ENCODE results near the gene SPTLC1.

SPTLC1 gene

DNA sequence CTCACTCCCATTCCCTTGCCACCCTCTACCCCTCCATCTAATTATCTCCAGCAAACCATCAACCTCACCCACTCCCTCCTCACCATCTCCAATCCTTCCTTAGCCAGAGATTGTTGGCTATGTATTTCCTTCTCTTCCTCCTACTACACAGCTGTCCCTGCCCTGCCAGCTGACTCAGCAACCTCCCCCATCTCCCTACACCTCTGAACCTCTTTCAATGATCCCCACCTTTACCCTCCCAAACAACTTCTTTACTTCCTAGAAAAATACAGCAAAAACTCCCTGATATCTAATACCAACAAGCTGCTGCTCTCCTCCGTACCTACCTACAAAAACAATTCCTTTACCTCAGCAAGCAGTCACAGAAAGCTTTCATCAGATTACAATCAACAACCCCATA, 37.3 kb downstream of the SPTLC1 start:
- DNase-seq, result no peak

DNA sequence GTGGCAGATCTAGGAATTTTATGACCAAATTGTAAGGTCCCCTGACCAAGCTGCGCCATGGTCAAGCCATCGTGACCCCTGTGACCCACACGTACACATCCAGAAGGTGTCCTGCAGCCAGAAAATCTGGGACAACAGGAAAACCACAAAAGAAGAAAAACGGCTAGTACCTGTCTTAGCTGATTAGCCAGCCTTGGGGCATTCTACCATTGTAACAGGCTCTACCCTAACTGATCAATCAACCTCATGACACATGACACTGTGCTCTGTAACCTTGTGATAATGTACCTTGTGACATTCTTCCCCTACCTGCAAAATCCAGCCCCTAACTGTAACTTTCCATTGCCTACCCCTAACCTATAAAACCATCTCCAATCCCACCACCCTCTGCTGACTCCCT, 43.6 kb downstream of the SPTLC1 start:
- DNase-seq, result no peak

DNA sequence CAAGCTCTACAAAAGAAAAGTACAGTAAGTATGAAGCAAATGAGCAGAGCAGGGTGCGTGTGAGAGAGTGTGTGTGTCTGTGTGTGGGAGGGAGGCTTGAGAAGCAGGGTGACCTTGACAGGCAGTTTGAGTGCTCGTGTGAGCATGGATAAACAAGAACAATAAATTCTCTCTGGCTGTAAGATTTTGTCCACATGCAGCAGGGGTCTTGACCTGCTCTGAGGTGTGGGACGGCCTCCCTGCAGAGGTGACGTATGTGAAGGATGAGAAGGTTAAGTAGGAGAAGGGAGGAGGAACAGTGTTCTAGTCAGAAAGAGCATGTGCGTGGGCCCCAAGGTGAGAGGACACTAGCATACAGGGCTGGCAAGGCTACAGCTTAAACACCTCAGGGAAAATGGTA, 49.0 kb downstream of the SPTLC1 start:
- no peak for DNase-seq

DNA sequence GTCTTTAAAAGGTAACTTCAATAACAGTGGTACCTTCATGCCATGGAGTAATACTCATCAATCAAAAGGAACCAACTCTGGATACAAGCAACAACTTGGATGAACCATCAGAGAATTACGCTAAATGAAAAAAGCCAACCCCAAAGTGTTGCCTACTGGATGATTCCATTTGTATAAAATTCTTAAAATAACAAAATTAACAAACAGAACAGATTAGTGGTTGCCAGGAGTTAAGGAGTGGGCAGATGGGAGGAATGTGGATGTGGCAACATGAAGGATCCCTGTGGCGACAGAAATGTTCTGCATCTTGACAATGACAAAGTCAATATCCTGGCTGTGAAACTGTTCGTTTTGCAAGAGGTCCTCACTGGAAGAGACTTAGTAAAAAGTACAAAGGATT, 50.5 kb downstream of the SPTLC1 start:
- DNase-seq, result no peak

DNA sequence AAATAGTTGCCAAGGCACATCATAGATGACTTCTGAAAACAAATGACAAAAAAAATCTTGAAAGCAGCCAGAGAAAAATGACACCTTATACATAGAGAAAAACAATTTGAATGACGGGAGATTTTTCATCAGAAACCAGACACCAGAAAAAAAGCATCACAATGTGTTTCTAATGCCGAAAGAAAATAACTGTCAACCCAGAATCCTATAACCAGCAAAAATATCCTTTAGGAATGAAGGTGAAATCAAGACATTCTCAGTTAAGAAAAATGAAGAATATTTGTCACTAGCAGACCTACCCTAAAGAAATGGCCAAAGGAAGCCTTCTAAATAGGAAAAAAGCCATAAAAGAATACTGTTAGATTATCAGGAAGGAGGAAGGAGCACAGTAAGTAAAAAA, 54.0 kb downstream of the SPTLC1 start:
- no peak for DNase-seq

DNA sequence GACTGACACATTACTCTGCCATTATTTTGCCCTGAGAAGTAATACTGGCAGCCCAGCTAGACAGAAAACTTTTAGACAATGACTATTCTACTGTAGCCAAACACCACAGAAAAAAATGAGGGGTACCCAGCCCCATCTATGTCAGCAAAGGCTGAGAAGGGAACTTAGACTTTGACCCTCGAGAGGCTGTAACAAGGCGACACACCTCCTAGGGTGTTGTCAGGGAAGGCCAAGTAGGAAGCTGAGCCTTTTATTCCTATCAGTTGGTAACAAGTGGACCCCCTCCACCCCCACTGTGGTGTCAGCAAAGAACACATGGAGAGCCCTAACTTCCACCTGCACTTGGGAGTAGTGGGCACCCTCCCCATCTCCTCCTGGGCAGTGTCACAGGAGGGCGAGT, 55.6 kb downstream of the SPTLC1 start:
- DNase-seq, result no peak

DNA sequence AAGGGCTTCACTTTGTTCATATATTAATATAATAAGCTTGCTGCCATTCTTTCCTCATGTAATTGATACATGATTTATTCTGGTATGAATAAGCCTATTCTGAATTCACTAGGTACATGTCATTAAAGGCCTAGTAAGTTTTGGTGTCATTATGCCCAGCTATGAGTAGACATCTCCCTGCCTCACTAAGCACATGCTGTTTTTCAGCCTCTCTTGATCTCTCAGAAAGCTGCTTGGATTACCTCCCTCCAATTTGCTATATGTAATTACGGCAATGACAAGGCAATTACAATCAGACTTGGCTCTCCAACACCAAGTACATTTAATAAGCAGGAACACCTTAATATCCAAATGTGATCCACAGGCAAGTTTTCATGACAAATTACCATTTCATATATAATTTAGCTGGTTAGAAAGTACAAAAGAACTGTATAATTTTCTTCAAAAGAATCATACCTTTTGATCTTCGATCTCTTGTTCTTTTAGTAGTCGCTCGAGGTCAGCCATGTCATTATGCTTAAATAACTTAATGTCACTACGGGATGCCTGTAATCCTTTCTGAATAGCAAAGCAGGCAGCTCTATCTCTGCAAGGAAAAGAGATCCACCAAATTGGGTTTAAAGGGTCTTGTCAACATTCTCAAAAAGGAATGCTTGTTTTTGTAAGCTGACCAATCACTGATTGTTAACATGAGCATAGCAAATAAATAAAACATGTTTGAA, 56.3 kb downstream of the SPTLC1 start:
- DNase-seq, result no peak

DNA sequence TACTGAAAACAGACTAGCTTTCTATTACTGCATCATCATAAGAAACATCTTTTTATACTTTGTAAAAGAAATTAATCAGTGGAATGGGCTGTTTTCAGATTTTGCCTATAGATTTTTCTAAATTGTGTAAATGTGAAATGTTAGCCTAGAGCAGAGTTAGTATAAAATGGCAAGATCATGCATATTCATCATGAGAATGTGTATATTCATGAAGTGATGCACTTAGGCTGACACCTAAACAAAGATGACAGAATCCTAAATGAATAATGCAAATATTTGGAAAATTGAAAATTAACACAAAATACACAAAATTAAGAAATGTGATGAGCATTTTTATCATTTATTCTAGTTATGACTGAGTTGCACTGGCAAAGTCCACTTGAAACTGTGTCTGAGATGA, 57.2 kb downstream of the SPTLC1 start:
- no peak for DNase-seq

DNA sequence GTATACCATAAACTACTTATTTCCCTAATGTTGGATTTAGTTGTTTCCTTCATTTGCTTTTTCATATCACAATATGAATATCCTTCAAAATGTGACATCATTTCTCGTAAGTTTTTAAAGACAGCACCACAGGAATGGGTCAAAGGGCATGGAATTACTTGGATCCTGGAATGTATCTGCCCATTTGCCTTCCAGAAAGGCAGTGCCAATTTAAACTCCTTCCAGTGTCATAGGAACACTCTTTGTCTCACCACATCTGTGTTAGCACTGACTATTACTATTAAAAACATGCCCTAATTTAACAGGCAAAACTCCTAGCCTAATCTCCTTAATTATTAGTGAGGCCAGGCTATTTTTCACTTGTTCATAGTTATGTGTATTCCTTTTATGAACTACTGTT, 58.0 kb downstream of the SPTLC1 start:
- DNase-seq, result no peak

DNA sequence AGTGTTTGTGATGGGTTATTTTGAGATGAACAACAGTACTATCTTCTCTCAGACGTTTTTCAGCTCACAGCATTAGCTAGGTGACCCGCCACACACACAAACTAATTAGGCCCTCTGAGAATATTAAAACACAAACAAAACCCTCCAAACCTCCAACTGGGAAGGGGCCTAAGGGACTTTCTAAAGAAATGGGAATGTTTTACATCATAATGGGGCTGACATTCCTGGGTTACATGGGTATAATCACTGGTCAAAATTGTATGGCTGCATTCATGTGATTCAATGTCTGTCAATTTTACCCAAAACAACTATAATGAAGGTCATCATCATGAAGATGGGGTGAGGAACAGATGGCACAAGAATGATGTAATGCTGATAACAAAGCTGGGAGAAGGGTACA, 59.6 kb downstream of the SPTLC1 start:
- no peak for DNase-seq

DNA sequence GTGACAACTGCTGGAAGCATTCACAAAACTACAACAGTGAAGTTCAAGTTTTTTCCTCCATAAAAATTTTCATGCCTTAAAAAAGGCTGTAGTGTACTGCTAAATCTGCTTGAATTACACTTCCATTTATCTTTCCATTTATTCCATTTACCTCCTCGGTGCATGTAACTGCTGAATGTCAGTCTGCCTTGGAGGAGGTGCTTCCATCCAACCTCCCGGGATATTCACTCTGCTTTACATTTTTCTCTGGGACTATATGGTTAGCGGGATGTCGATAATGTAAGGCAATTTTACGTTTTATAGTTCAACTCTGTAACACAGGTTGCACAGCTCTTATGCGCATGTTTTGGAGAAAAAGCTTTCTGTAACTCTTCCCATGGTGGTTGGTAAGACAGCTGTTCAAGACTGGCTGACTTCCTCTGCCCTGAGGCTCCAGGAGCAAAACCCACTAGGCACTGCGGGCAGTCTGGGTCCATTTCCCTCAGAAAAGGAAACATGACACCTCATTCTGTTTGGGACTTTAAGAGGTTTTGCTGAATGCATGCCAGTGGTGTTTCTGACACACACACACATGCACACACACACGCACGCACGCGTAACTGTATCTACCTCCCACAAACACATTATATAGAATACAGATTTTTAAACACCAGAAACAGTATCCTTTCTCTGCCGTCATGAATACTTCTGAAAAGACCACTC, 66.1 kb downstream of the SPTLC1 start:
- no peak for DNase-seq

DNA sequence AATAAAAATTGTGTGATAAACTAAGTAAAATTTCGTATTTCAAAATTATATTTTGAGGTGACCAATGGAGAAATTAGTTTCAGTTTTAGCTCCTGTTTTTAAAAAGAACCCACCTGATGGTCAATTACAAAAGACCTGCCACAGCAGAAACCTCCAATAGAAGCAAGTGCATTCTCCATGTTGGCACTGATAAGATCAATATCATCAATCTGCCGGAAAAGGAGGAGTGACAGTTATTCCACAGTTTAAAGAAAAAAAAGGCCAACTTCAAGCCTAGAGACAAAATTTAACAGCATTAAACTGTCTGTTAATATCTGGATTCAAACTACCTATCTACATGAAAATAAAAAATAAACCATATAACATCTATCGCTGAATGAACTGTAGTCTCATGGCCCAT, 67.7 kb downstream of the SPTLC1 start:
- no peak for DNase-seq

DNA sequence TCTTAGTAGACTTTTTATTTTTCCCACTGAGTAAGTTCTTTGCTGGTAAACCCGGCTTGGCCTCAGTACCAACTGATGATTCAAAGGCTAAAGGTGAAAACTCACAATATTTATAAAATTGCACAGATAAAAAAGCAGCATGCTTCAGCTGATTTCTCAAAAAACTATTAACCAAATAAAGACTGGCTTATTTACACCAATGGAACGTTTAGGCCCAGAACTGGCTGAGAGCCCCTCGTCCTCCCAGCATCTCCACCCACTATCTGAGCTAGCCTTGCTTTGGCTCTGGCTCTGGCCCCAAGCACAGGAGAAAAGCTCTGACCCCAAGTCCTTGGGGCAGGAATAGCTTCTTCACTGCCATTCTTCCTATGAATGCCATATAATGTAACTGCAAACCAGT, 68.5 kb downstream of the SPTLC1 start:
- DNase-seq, result no peak

DNA sequence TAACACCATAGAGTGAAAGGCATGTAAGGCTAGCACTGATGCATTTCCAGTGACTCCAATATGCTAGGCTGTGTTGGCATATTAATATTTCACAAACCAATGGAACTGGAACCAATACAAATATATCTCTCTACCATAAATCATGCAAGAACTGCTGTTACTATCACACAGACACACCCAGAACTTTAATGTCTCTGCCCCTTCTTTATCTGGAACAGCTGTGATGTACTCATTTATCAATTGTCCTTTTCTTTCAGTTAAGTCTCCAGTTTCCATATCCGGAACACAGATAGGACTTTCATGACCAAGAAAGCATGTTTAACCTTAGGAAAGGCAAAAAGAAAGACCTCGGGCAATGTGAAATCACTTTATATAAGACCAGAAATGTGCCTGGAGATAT, 70.3 kb downstream of the SPTLC1 start:
- no peak for DNase-seq

DNA sequence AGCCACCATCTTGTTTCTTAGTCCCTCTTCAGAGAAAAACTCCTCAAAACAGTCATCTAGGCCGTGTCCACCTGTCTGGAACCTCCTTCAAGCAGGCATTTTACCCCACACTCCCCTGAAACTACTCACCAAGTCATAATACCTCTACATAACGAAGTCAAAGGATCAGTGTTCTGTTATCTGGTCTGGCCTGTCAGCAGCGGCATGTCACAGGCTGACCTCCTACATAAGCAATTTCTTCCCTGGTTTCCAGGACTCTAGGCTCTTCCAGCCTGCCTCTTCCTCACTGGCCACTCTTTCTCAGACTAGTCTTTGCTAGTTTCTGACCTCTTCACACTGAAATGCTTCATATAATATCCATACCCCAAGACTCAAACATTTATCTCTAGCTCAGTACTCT, 72.2 kb downstream of the SPTLC1 start:
- DNase-seq, result no peak

DNA sequence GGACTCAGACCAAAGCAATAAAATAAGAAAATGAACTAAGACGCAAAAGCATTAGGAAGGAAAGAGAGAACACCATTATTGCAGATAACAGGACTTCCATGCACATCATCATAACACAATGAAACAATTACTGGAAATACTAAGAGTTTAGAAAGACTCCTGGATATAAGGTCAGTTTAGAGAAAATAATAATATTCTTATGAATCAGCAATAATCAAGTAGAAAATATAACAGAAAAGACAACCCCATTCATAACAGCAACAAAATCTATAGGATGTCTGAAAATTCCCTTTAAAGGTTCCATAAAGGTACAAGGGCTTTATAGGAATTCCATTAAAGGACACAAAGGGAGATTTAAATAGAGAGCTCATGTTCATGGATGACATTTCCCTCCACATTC, 73.0 kb downstream of the SPTLC1 start:
- no peak for DNase-seq

DNA sequence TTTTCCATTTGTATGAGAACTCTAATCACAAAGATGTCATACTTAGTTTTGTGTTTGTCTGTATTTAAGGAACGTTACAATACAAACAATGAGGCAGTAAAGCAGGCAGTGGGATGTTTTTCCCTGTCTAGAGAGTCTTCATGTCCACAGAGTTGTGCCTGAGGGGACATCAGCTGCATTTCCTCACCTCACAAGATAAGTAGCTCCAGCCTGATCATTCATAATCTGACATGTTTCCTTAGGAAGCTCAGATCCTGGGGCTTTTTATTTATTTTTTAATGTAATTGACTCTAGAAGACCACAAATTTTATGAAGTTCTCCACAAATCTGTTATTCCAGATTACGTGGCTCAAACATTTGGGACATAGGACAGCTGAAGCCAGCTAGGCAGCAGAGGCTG, 78.5 kb downstream of the SPTLC1 start:
- DNase-seq, result no peak

DNA sequence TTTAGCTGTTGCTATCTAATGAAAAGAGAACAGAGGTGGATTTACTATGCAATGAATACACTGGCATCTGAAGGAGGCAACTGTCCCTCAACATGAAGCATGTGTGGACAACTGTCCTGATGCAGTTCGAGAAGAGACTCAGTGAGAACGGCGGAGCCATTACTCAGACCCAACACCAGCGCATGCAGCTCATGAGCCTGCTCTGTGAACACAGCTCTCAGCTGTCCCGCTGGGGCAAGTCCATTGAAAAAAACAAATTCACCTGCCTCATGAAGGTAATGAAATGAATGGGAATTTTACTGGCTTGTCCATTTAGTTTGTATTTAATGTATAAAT, 78.8 kb downstream of the SPTLC1 start:
- DNase-seq, result no peak

DNA sequence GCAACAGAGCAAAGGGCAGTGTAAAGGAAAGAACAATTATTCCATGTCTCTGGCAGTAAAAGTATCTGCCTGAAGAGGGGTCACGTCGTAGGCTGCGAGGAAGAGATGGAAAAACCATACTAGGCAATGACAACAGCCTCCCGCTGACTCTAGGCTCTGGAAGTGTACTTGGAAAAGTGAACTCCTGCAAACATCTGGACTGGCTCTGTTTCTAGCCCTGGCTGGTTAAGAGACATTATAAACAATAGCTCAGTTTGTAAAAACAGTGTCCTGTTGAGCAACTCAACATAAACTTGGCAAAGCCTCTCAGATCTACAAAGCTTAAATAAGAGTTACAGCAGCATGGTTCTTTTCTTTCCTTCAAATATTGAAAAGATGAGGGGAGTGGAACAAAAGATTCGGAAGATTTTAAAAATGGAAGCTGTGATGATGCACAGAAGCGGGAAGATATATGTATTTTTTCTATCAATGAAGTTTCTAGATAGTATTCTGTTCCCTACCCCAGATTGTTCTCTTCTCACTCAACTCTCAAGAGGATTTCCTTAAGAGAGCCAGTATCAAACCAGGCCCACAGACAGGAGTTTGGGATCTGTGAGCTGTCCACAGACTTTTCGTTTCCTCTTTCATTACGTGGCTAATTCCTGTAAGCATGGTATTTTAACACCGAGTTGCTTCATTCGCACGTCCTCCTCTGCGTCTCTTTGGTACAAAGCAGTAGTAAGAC, 79.4 kb downstream of the SPTLC1 start:
- DNase-seq, result no peak

DNA sequence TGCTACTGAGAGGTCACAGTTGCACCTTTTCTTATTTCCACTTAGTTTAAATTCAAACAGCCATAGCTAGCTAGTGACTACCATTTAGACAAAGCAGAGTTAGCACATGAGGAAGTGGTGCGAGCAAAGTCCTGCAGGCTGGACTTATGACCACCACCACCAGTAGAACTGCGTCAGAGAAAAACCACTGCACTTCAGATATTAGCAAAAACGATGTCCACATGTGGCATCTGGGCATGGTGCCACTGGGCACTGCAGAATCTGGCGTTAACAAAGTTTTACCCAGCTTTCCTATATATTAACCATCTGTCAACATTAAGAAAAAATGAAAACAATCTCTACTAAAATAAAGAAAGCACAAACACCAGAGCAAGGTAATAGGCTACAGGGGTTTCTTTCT, 80.1 kb downstream of the SPTLC1 start:
- no peak for DNase-seq

DNA sequence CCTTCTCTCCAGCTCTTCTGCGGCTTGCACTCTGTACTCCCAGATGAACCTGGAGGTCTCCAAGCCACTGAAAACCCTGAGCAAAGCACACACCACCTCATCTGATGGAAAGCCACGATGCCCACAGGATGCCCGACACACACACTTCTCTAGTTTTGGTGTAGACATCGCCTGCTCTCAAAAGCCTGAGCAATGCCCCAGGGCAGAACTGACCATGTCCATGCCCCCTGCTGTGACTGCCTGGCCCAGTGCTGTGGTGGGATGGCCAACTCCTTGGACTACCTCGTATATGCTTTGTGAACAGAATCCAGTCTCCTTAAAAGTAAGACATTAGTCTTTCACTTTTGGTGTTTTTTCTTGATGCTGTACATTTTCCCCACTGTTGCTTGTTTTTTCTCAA, 81.2 kb downstream of the SPTLC1 start:
- no peak for DNase-seq

DNA sequence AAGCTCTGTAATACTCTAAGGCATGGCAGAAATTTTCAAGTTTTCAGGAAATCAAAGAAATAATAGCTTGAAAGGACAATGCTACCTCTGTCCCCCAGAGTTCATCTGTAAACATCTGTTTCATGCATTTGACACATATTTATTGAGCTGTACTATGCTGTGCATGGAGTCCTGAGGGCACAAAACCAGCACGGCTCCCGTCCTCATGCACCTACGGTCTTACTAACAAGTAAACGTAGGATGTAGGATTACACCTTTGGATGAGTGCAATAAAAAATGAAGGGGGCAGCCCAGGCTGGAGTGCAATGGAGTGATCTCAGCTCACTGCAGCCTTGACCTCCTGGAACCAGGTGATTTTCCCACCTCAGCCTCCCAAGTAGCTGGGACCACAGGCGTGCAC, 81.9 kb downstream of the SPTLC1 start:
- no peak for DNase-seq

DNA sequence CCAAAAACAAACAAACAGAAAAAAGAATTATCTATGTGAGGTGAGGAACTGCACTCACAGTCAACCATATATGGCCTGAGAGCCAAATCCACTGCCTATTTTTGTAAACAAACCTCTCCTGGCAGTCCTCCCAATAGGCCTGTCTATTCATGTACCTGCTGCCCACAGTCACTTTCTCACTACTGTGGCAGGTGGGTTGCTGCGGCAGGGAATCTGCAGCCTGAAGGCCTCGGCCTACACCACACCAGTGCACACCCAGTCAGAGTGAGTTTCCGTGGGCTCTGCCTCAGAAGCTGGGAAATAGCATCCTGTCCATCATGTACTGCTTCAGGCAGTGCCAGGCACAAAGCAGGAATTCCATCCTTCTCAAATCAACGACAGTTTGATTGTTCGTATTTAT, 82.3 kb downstream of the SPTLC1 start:
- DNase-seq, result no peak

DNA sequence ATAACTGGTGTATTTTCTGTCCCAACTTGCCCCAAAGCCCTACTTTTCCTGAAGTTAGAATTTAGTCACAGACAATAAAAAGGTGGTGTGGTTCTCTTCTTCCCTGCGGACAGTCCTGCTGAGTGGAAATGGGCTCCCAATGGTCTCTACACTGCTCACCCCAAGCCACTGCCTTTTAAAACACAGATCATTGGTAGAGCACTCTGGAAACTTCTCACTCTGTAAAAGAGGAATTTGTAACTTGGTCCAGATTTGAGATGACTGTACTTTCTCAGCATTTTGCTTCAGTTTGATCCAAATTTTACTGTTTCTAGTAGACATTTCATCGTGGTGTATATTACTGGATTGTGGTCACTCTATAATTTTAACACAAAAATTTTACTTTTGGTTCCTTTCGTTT, 84.8 kb downstream of the SPTLC1 start:
- no peak for DNase-seq

DNA sequence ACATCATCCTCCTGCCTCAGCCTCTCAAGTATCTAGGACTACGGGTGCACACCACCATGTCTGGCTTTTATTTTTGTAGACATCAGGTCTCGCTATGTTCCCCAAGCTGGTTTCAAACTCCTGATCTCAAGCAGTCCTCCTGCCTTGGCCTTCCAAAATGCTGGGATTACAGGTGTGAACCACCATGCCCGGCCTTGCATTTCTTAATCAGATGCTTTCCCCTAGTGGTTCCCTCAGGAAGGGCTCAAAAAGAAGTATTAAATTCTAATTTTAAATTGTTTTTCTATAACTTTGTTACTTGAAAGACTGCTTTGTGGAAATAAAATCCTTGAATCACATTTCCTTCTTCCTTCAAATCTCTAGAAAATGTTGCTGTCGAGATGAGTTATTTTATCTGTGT, 85.7 kb downstream of the SPTLC1 start:
- DNase-seq, result no peak

Measured in stimulated activated CD4-positive, alpha-beta T cell treated with anti-CD3 and anti-CD28 coated beads, Interleukin-2, amount 100 ng/mL, for 48 hours (primary cell).